ENCODE measurements around the gene WFS1.

- TF ChIP-seq, protein P1, sequence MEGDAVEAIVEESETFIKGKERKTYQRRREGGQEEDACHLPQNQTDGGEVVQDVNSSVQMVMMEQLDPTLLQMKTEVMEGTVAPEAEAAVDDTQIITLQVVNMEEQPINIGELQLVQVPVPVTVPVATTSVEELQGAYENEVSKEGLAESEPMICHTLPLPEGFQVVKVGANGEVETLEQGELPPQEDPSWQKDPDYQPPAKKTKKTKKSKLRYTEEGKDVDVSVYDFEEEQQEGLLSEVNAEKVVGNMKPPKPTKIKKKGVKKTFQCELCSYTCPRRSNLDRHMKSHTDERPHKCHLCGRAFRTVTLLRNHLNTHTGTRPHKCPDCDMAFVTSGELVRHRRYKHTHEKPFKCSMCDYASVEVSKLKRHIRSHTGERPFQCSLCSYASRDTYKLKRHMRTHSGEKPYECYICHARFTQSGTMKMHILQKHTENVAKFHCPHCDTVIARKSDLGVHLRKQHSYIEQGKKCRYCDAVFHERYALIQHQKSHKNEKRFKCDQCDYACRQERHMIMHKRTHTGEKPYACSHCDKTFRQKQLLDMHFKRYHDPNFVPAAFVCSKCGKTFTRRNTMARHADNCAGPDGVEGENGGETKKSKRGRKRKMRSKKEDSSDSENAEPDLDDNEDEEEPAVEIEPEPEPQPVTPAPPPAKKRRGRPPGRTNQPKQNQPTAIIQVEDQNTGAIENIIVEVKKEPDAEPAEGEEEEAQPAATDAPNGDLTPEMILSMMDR (conservative IDR thresholded peaks at IDR 0.05 in 1 of 2, IDR thresholded peaks at IDR 0.05 in 1 of 2; ENCODE audit: extremely low read depth in 1 of 2, insufficient read depth in 1 of 2, low read depth in 1 of 2, low read length in 2 of 2): no peak
- TF ChIP-seq EZH2 (IDR thresholded peaks at IDR 0.05; ENCODE audit: borderline replicate concordance, low read length): no peak
These were observed 19.2 kb downstream of the WFS1 start for GRCh38 chr4:6288871-6289270.

All from mammary epithelial cell (primary cell).